GM21737 (cell line): ENCODE results near the gene PRRC2A.

Source experiments
- ATAC-seq: cut with Tn5 transposase; IDR thresholded peaks from one replicate; pipeline ENCODE4 v1.9.1; 2021; ENCODE audit warnings: mild to moderate bottlenecking, moderate library complexity; ENCODE audit not compliant: unreplicated experiment

The PRRC2A gene

DNA sequence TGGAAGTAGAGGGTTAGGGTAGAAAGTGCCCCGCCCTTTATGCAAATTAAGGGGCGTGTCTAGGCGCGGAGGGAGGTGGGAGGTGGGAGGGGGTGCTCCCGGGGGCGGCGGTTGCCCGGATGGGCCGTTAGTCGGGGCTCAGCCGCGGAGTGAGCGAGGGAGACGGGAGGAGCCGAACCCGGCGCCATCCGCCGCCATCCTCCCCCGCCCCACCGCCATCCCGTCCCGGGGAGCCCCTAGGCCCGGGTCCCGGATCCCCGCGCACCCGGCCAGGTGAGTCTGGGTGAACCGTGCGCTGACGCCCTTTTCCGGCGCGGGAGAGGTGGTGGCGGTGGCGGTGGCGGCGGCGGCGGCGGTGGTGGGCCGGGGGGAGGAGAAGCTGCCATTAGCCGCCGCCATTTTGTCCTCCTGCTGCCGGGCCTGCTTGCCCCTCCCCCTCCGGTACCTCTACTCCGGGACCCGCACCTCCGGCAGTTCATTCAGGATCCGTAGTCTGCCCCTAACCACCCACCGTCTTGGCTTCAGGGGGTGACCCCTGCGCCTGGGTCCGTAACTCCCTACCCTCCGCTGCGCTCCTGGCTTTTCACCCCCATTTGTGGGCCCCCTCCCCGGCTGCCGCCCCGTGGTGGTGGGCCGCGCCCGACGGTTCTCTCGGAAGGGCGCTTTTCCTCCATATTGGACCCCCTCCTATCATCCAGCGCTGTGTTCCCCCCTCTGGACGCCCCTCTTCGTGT is at the start of gene PRRC2A:
Gene PRRC2A, plus strand, starts transcription at position 130 of the 734 bp plus-strand sequence. CDS start 2,075 bp downstream, outside the sequence.
- ATAC-seq: peak; percentile 52

DNA sequence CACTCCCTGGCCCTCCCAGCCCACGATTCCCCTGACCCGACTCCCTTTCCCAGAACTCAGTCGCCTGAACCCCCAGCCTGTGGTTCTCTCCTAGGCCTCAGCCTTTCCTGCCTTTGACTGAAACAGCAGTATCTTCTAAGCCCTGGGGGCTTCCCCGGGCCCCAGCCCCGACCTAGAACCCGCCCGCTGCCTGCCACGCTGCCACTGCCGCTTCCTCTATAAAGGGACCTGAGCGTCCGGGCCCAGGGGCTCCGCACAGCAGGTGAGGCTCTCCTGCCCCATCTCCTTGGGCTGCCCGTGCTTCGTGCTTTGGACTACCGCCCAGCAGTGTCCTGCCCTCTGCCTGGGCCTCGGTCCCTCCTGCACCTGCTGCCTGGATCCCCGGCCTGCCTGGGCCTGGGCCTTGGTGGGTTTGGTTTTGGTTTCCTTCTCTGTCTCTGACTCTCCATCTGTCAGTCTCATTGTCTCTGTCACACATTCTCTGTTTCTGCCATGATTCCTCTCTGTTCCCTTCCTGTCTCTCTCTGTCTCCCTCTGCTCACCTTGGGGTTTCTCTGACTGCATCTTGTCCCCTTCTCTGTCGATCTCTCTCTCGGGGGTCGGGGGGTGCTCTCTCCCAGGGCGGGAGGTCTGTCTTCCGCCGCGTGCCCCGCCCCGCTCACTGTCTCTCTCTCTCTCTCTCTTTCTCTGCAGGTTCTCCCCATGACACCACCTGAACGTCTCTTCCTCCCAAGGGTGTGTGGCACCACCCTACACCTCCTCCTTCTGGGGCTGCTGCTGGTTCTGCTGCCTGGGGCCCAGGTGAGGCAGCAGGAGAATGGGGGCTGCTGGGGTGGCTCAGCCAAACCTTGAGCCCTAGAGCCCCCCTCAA is 48.2 kb upstream of the PRRC2A start, which contains the start of gene LTA:
Gene LTA, plus strand, starts transcription at position 249 of the 871 bp plus-strand sequence. Its CDS starts 454 bp downstream, at position 703.
- ATAC-seq: peak; percentile 34

DNA sequence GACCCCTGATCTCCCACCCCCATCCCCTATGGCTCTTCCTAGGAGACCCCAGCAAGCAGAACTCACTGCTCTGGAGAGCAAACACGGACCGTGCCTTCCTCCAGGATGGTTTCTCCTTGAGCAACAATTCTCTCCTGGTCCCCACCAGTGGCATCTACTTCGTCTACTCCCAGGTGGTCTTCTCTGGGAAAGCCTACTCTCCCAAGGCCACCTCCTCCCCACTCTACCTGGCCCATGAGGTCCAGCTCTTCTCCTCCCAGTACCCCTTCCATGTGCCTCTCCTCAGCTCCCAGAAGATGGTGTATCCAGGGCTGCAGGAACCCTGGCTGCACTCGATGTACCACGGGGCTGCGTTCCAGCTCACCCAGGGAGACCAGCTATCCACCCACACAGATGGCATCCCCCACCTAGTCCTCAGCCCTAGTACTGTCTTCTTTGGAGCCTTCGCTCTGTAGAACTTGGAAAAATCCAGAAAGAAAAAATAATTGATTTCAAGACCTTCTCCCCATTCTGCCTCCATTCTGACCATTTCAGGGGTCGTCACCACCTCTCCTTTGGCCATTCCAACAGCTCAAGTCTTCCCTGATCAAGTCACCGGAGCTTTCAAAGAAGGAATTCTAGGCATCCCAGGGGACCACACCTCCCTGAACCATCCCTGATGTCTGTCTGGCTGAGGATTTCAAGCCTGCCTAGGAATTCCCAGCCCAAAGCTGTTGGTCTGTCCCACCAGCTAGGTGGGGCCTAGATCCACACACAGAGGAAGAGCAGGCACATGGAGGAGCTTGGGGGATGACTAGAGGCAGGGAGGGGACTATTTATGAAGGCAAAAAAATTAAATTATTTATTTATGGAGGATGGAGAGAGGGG is 47.0 kb upstream of the PRRC2A start:
- no peak for ATAC-seq

DNA sequence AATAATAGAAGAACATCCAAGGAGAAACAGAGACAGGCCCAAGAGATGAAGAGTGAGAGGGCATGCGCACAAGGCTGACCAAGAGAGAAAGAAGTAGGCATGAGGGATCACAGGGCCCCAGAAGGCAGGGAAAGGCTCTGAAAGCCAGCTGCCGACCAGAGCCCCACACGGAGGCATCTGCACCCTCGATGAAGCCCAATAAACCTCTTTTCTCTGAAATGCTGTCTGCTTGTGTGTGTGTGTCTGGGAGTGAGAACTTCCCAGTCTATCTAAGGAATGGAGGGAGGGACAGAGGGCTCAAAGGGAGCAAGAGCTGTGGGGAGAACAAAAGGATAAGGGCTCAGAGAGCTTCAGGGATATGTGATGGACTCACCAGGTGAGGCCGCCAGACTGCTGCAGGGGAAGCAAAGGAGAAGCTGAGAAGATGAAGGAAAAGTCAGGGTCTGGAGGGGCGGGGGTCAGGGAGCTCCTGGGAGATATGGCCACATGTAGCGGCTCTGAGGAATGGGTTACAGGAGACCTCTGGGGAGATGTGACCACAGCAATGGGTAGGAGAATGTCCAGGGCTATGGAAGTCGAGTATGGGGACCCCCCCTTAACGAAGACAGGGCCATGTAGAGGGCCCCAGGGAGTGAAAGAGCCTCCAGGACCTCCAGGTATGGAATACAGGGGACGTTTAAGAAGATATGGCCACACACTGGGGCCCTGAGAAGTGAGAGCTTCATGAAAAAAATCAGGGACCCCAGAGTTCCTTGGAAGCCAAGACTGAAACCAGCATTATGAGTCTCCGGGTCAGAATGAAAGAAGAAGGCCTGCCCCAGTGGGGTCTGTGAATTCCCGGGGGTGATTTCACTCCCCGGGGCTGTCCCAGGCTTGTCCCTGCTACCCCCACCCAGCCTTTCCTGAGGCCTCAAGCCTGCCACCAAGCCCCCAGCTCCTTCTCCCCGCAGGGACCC is 46.1 kb upstream of the PRRC2A start:
- no peak for ATAC-seq

DNA sequence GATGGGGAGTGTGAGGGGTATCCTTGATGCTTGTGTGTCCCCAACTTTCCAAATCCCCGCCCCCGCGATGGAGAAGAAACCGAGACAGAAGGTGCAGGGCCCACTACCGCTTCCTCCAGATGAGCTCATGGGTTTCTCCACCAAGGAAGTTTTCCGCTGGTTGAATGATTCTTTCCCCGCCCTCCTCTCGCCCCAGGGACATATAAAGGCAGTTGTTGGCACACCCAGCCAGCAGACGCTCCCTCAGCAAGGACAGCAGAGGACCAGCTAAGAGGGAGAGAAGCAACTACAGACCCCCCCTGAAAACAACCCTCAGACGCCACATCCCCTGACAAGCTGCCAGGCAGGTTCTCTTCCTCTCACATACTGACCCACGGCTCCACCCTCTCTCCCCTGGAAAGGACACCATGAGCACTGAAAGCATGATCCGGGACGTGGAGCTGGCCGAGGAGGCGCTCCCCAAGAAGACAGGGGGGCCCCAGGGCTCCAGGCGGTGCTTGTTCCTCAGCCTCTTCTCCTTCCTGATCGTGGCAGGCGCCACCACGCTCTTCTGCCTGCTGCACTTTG is 45.1 kb upstream of the PRRC2A start, which contains the start of gene TNF:
Gene TNF, plus strand, starts transcription at position 231 of the 567 bp plus-strand sequence. Its CDS starts 177 bp downstream, at position 408.
- no peak for ATAC-seq

DNA sequence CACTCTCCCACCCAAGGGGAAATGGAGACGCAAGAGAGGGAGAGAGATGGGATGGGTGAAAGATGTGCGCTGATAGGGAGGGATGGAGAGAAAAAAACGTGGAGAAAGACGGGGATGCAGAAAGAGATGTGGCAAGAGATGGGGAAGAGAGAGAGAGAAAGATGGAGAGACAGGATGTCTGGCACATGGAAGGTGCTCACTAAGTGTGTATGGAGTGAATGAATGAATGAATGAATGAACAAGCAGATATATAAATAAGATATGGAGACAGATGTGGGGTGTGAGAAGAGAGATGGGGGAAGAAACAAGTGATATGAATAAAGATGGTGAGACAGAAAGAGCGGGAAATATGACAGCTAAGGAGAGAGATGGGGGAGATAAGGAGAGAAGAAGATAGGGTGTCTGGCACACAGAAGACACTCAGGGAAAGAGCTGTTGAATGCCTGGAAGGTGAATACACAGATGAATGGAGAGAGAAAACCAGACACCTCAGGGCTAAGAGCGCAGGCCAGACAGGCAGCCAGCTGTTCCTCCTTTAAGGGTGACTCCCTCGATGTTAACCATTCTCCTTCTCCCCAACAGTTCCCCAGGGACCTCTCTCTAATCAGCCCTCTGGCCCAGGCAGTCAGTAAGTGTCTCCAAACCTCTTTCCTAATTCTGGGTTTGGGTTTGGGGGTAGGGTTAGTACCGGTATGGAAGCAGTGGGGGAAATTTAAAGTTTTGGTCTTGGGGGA is 44.4 kb upstream of the PRRC2A start:
- ATAC-seq: no peak

DNA sequence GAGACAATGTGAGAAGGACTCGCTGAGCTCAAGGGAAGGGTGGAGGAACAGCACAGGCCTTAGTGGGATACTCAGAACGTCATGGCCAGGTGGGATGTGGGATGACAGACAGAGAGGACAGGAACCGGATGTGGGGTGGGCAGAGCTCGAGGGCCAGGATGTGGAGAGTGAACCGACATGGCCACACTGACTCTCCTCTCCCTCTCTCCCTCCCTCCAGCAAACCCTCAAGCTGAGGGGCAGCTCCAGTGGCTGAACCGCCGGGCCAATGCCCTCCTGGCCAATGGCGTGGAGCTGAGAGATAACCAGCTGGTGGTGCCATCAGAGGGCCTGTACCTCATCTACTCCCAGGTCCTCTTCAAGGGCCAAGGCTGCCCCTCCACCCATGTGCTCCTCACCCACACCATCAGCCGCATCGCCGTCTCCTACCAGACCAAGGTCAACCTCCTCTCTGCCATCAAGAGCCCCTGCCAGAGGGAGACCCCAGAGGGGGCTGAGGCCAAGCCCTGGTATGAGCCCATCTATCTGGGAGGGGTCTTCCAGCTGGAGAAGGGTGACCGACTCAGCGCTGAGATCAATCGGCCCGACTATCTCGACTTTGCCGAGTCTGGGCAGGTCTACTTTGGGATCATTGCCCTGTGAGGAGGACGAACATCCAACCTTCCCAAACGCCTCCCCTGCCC is 43.5 kb upstream of the PRRC2A start:
- no peak for ATAC-seq

DNA sequence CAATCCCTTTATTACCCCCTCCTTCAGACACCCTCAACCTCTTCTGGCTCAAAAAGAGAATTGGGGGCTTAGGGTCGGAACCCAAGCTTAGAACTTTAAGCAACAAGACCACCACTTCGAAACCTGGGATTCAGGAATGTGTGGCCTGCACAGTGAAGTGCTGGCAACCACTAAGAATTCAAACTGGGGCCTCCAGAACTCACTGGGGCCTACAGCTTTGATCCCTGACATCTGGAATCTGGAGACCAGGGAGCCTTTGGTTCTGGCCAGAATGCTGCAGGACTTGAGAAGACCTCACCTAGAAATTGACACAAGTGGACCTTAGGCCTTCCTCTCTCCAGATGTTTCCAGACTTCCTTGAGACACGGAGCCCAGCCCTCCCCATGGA is 42.9 kb upstream of the PRRC2A start:
- no peak for ATAC-seq

DNA sequence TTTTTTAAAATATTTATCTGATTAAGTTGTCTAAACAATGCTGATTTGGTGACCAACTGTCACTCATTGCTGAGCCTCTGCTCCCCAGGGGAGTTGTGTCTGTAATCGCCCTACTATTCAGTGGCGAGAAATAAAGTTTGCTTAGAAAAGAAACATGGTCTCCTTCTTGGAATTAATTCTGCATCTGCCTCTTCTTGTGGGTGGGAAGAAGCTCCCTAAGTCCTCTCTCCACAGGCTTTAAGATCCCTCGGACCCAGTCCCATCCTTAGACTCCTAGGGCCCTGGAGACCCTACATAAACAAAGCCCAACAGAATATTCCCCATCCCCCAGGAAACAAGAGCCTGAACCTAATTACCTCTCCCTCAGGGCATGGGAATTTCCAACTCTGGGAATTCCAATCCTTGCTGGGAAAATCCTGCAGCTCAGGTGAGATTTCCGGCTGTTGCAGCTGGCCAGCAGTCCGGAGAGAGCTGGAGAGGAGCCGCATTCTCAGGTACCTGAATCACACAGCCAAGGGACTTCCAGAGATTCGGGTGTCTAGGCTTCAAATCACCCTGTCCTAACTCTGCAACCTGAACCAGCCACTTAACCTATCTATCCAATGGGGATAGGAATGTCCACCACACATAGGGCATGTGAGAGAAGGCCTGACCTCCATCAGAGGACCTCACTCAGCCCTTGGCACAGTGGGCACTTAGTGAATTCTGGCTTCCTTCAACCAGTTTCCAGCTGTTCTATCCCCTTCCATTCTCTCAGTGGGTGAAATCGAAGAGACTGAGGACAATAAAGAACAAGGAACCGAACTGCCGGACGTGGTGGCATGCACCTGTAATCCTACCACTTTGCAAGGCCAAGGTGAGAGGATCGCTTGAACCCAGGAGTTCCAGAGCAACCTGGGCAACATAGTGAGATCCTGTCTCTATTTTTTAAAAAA is 42.1 kb upstream of the PRRC2A start:
- ATAC-seq: no peak

DNA sequence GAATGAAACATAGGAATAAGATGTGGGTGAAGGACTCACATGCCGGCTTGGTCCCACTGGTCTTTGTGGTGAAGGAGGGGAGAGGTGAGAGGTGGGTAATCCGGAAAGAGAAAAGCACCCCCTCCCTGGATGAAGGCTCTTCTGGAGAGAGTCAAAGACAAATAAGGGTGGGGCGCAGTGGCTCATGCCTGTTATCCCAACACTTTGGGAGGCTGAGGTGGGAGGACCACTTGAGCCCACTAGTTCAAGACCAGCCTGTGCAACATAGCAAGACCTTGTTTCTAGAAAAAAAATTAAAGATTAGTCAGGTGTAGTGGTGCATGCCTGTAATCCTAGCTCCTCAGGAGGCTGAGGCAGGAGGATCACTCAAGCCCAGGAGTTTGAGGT is 41.4 kb upstream of the PRRC2A start:
- ATAC-seq: no peak

DNA sequence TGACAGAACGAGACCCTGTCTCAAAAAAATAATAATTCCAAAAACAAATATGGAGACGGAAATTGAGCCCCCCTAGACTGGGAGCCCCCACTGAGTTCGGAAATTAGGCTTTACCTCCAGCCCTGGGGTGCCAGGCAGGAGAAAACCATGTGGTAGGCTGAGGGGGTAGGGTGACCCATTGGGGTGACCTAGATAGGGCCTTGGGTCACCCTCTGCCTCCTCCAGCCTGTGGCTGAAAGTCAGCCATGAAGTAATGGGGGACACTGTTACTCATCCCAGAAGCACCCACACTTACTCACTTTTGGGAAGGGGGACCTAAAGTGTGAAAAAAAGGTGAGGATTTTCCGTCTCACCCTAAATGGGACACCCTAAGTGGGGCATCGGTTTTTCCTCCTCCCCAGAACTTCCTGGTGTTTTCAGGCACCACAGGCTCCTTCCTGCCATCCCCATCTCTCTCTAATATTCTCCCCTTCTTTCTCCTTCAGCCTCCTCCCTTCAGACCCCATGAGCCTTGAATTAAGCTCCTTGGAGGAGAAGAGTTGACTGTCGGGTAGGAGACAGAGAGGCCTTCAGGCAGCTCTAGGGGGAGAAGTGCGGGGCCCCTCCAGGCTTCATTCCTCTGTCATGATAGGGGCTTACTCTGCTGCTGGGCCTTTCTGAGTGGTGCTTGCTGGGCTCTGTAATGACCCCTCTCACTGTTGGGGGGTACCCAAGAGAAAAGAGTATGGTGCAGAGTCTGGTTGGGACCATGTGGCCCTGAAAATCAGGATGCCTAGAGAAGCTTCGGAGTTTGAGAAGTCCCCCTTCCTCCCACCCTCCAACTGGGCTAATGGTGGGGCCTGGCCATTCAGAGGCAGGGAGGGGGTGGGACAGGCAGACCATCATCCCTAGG is 40.7 kb upstream of the PRRC2A start:
- no peak for ATAC-seq

DNA sequence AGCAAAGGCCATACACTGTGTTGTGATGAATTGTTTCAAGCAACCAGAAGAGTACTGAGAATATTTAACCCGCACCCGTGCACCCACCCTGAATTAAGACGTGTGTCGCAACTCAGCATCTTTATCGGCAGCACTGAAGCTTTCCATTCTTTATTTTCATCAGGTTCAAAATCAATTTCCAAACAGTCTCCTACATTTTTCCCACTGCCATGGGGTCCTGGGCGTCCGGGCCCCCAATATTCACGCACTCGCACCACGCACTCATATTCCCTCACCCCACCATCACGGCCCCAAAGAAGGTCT is 40.1 kb upstream of the PRRC2A start:
- no peak for ATAC-seq

DNA sequence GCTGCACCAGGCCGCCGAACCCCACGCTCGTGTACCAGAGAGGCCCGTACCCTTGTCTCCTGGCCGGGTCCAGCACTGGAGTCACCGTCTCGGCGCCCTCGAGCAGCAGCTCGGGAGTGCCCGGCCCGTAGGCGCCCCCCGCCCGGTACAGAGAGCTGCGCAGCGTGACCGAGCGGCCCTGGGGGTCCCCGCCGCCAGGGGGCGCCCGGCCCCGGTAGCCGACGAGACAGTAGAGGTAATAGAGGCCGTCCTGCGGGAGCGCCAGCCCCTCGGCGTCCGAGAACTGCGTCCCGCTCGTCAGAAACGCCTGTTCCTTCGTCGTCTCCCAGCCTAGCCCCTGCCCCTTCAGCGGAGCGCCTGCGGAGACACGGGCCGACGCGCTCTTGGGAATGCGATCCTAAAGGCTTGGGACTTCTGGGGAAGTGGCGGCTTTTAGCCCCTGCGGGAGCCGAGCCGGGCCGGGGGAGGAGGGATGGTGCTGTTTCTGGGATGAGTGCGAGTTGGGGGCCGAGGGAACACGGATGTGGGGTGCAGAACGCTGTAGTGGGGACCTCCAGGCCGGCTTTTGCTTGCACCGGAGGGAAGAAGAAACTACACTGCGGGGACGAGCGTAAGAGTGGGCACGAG is 39.6 kb upstream of the PRRC2A start:
- ATAC-seq: peak; percentile 54

DNA sequence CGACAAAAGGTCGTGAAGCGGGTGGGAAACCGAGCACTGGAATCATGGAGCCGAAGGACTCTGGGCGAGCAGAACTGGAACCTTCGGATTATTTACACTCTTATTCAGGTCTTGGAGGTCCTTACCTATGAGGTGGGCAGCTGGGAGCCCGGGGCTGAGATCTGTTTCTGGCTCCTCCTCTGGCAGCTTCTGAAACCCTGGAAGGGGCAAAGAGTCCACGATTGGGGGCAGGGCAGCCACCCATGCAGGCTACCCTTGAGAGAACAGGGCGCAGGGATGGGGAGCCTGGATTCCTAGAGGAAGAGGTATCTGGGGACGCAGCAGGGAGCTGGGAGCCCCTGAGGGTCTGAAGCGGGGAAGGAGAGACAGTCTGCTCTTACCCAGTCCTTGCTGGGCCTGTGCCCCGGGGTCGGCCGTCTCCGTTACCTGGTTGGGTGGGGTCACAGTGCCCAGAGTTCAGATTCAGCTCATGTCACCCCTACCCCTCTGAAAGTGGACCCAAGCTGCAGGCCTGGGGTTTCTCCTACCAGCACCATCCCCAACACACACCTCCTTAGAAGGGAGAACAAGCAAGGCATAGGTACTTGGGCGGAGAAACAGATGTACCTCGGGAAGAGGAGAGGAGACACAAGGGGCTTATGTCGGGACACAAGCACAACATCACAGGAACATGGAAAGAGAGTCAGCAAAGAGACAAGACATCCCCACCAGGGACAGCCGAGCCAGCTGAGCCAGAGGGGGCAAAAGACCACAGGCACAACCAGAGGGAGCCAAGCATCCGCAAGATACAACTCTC is 38.9 kb upstream of the PRRC2A start:
- ATAC-seq: no peak

DNA sequence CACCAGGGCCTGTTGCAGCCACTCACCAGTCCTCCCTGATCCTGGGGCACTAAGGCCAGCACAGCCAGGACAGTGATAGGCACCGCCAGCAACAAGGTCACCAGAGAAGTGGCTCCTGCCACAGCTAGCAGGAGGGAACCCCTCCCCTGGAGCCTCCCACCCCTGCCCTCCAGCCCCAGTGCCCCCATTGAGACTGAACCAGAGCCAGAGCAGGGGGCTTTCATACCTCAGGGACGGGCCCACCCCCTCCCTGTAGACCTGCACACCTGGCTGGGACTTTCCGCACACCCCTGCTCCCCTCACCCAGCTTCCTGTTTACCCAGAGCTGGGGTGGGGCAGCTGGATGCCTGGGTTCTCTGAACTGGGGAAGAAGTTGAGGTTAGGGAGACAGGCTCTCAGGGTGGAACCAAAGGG is 38.3 kb upstream of the PRRC2A start, which contains the start of gene LTB:
Gene LTB, minus strand, starts transcription at position 195 of the 414 bp plus-strand sequence. Its CDS starts 7 bp downstream, at position 188.
- no peak for ATAC-seq
